ENCODE measurements around the gene SPECC1.

DNA sequence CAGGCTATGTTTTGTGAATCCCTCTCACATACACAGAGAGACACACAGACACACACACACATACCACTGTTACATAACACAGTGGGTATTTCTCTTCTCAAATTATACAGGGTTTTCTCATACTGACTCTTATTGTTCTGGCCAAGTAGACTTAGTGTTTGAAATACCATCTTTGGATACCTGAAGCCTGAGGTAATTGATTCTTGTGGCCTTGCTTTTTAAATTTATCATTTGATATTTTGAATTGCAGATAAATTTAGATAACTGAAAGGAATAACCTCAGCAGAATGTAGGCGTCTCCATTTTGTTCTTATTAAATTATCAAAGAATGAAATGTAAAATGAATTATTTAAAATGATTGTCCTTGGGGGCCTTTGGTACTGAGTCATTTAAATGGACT, 234.4 kb downstream of the SPECC1 start:
- TF ChIP-seq, protein P1, sequence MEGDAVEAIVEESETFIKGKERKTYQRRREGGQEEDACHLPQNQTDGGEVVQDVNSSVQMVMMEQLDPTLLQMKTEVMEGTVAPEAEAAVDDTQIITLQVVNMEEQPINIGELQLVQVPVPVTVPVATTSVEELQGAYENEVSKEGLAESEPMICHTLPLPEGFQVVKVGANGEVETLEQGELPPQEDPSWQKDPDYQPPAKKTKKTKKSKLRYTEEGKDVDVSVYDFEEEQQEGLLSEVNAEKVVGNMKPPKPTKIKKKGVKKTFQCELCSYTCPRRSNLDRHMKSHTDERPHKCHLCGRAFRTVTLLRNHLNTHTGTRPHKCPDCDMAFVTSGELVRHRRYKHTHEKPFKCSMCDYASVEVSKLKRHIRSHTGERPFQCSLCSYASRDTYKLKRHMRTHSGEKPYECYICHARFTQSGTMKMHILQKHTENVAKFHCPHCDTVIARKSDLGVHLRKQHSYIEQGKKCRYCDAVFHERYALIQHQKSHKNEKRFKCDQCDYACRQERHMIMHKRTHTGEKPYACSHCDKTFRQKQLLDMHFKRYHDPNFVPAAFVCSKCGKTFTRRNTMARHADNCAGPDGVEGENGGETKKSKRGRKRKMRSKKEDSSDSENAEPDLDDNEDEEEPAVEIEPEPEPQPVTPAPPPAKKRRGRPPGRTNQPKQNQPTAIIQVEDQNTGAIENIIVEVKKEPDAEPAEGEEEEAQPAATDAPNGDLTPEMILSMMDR (IDR thresholded peaks at IDR 0.05), result no peak
- TF ChIP-seq POLR2A (IDR thresholded peaks at IDR 0.05), result no peak
- TF ChIP-seq POLR2AphosphoS5 (IDR thresholded peaks at IDR 0.05), result no peak

All from sigmoid colon (tissue), 4 donors.